Measurements from ENCODE around the gene AQP5.
"Not testable (repeated sequence)": the region's sequence is repeated elsewhere in the genome, so short reads cannot be mapped to it uniquely, and the experiment has no call there.

Gene AQP5

GRCh38 chr12:49983892-49984291 lies 22.2 kb downstream of the AQP5 start:
- peak; percentile 52 for DNase-seq

- peak; percentile 59 for DNase-seq
These were observed 23.0 kb downstream of the AQP5 start for GRCh38 chr12:49984476-49985359.

DNA sequence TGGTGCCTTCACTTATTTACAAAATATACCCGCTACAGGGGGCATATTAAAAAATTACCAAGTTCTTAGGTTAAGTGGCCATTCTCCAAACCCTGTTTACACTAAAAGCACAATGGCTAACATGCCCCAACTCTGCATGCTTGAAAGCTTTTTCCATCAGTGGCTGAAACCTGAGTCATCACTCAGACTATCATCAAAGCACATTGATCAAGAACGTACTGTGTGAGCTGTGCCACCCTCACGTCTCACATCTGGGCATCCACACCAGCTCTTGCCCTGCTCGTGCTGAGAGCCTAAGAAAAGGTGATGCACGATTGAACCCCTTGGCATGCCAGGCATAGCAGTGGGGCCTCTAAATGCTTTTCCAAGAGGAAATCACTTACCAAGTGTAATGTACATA lies 24.3 kb downstream of the AQP5 start:
- DNase-seq, result no peak

DNA sequence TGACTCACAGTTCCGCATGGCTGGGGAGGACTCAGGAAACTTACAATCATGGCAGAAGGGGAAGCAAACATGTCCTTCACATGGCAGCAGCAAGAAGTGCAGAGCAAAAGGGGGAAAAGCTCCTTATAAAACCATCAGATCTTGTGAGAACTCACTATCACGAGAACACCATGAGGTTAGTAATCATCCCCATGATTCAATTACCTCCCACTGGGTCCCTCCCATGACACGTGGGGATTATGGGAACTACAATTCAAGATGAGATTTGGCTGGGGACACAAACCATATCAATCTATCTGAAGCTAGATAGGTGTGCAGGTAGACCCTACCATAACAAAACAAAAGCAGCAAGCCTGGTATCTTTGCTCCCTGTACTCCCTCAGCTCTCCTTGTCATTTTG lies 24.8 kb downstream of the AQP5 start:
- not testable (repeated sequence) for DNase-seq

DNA sequence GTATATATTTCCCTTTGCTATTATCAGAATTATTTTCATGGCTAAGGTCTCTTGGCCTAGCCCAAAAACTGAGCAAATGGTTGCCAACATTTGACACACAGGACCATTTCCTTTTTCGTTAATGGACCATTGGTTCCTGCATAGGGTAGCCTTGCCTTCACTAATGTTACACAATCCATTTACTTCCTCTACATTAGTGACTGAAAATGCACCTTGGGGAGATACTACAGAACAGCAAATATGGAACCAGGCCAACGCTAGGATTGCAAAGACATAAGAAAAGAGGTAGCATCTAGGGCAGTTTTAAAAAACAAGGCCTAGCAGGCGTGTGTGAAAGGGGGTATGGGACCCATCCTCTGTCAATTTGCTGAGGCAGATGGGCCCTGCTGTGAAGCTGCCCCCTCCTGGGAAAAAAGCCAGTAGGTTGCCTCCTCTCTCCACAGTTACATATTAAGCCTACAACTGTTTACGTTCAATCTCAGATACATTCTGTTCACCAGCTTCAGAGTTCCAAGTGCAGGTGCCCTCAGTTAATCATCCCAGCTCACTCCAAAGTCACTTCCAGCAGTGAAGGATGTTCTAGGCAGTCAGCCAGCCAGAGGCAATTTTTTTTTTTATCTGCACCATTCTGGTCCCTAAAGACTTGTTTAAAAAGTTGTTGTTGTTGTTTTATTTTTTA lies 26.1 kb downstream of the AQP5 start:
- no peak for DNase-seq

GRCh38 chr12:49989400-49989799 lies 27.7 kb downstream of the AQP5 start:
- not testable (repeated sequence) for DNase-seq

DNA sequence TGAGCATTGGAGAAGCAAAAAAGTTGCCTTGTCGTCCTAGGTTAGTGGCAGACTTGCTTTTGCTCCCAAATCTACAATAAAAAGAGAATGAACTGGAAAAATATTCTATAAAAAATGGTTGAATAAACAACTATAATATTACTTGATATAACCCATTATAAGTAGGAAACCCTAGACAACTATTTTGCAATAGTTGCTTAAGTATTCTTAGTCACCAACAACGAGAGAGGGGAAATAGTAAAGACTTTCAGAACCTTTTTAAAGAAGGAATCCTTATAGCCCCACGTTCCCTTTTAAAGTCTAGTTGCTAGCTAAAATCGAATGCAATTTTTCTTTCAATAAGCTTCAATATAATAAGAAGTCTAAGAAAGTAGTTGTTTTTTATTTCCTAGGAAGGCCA lies 28.6 kb downstream of the AQP5 start:
- DNase-seq, result no peak

- no peak for DNase-seq
These were observed 36.8 kb downstream of the AQP5 start for GRCh38 chr12:49998453-49998852.

GRCh38 chr12:50003595-50003994 lies 41.9 kb downstream of the AQP5 start:
- no peak for DNase-seq

DNA sequence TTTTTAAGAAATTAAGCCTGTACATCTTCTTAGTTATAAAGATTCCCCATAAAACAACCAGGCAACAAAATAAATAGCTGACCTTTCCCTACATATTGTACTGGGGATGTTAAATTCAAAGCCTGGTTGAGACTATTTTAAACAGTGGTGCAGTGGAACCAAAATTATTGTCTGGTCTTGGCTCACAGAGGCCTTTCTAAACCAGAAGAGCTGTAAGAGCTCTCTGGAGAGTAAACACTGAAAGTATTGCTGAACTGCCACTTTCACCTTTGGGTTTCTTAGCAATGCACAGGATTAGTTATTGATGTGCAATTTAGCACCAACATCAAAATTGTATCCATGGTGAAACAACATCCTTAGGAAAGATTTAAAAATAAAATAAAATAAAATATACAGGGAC lies 43.0 kb downstream of the AQP5 start:
- DNase-seq, result no peak

DNA sequence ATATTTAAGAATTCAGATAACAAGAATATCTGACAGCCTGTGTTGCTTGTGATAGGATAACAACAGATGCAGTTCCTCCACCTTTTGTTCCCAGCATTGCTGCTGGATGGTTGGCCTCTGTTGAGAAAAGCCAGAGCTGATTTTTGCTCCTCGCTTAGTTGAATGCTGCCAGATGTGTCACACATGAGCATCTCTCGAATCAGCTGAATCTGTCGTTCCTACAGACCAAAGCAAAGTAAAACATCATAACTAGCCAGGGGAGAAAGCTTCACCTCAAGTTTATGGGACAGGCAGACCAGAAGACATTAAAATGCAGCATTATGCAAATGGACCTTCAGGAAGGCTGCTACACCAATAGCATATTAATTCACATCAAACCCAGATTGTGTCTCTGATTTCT lies 43.5 kb downstream of the AQP5 start:
- DNase-seq, result no peak

GRCh38 chr12:50006280-50006679 lies 44.6 kb downstream of the AQP5 start:
- DNase-seq, result no peak

DNA sequence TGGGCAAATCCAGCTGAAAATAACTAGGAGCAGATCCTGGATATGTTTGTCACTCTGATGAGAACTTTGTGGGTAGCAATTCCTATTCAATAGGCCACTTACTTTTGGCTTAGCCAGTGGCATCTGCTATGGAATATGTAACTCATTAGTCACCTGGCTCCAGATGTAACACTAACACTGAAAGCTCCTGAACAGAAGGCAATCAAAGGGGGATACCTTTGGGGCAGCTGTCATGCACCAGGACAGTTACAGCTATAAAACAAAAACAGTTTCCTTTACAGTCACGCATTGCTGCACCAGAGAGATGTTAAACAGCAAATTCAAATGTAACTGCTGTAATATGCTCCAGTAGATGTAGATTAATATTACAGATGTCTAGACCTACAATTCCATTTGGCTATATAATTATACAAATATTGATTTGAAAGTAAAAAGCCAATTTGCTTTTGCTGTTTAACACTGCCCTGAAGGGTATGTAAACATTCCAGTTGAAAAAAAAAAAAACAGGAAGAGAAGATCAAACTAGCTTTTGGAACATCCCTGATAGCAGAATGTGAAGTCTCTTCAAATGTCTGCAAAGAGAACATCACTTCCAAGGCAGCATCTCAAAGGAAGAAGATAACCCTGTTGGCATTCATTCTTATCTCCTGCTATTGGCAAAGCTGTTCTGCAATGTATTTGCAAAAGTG lies 45.2 kb downstream of the AQP5 start:
- no peak for DNase-seq

GRCh38 chr12:50013361-50014147 lies 51.9 kb downstream of the AQP5 start:
- DNase-seq, result no peak

DNA sequence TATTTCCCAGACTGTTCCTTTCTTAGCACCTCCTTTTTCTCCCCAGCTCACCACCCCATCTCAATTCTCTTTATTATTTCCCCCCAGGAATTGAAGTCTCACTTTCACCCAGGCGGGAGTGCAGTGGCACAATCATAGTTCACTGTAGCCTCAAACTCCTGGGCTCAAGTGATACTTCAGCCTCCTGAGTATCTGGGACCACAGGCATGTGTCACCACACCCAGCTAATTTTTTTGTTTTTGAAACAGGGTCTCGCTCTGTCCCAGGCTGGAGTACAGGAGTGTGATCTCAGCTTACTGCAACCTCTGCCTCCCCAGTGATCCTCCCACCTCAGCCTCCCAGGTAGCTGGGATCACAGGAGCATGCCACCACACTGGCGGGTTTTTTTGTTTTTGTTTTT lies 52.7 kb downstream of the AQP5 start:
- no peak for DNase-seq
